ENCODE measurements around the gene MTFMT. TPM values are rescaled to one million over a fixed set of nuclear protein-coding genes. Genes with fewer than 3 reads are reported as not detected.
A peak's percentile ranks its signal among the peaks of the same experiment; 100 is the strongest.

Gene MTFMT
- total and polyA plus RNA-seq, 2 of the 13 experiments (the other 11 are each of a cell fraction or from before 2014, with no cell fraction given): 9.9 to 23.2 TPM

GRCh38 chr15:65054333-65055200 lies 25.1 kb upstream of the MTFMT start (continued):
- TF ChIP-seq ZMYM2 (CRISPR knock-in tag; IDR thresholded peaks at IDR 0.05) (no peak), GABPA (IDR thresholded peaks at IDR 0.05; ENCODE audit: low read depth, low read length) (no peak), GABPA (CRISPR knock-in tag; IDR thresholded peaks at IDR 0.05; ENCODE audit: low read depth) (no peak), KMT2B (CRISPR knock-in tag; IDR thresholded peaks at IDR 0.05) (peak; percentile 52; the same call in 1 of the 2 replicates), ZNF75D (CRISPR knock-in tag; IDR thresholded peaks at IDR 0.05; ENCODE audit: borderline replicate concordance) (no peak), TRIM22 (IDR thresholded peaks at IDR 0.05) (no peak), SYNCRIP (IDR thresholded peaks at IDR 0.05; ENCODE audit: insufficient read depth, low read depth, low read length) (no peak), CENPX (CRISPR knock-in tag; IDR thresholded peaks at IDR 0.05) (no peak), ZNF644 (CRISPR knock-in tag; IDR thresholded peaks at IDR 0.05; ENCODE audit: low read depth) (0 out of 2 replicates have a peak, but pooled peaks have one; percentile 28), BRF2 (CRISPR knock-in tag; IDR thresholded peaks at IDR 0.05) (no peak), RBFOX2 (IDR thresholded peaks at IDR 0.05; ENCODE audit: low read depth, low read length) (no peak), ZFP82 (CRISPR knock-in tag; IDR thresholded peaks at IDR 0.05; ENCODE audit: borderline replicate concordance) (no peak), ZNF737 (CRISPR knock-in tag; IDR thresholded peaks at IDR 0.05; ENCODE audit: borderline replicate concordance) (no peak), CERS6 (CRISPR knock-in tag; IDR thresholded peaks at IDR 0.05) (no peak), ZXDC (CRISPR knock-in tag; IDR thresholded peaks at IDR 0.05) (no peak), REL (CRISPR knock-in tag; conservative IDR thresholded peaks at IDR 0.05) (no peak), ZBTB33 (CRISPR knock-in tag; IDR thresholded peaks at IDR 0.05) (peak; percentile 31; the same call in 1 of the 2 replicates), ZNF12 (CRISPR knock-in tag; IDR thresholded peaks at IDR 0.05) (no peak; the same call in 1 of the 2 replicates), PAWR (CRISPR knock-in tag; IDR thresholded peaks at IDR 0.05; ENCODE audit: borderline replicate concordance) (no peak), CREB3 (CRISPR knock-in tag; IDR thresholded peaks at IDR 0.05) (no peak)
